Liver (tissue), 3 donors: ENCODE data around the gene ARHGEF40.

ENCODE experiments used
- FOXA1 ChIP-seq: IDR thresholded peaks from 2 replicates; pipeline ENCODE4 v1.6.1; 2016; ENCODE audit warnings: antibody characterized with exemption
- GABPA ChIP-seq, 2 donors: IDR thresholded peaks in 1 of 2; conservative IDR thresholded peaks in 1 of 2; 2 replicates each; pipeline ENCODE4 v1.6.1; 2016; ENCODE audit warnings: antibody characterized with exemption in 2 of 2, mild to moderate bottlenecking in 1 of 2, moderate library complexity in 1 of 2
- JUND ChIP-seq, 2 donors: IDR thresholded peaks; 2 replicates each; pipeline ENCODE4 v1.6.1; 2016; ENCODE audit warnings: antibody characterized with exemption in 2 of 2
- RAD21 ChIP-seq, 2 donors: IDR thresholded peaks; 2 replicates each; pipeline ENCODE4 v1.6.1; 2016; ENCODE audit warnings: antibody characterized with exemption in 2 of 2, mild to moderate bottlenecking in 2 of 2
- YY1 ChIP-seq: IDR thresholded peaks from 2 replicates; pipeline ENCODE4 v1.6.1; 2016; ENCODE audit warnings: antibody characterized with exemption, mild to moderate bottlenecking
- TF ChIP-seq, protein P1 (sequence below): fragments of 150-350 bp; IDR thresholded peaks from 2 replicates; pipeline ENCODE4 v1.5.1; 2017; ENCODE audit warnings: improper control_type of control experiment, low read depth, low read length; ENCODE audit not compliant: missing input control
- TF ChIP-seq, protein P2 (sequence below): IDR thresholded peaks from 2 replicates; pipeline ENCODE4 v1.6.1; 2016; ENCODE audit warnings: antibody characterized with exemption
- TF ChIP-seq, protein P3 (sequence below): IDR thresholded peaks from 2 replicates; pipeline ENCODE4 v1.6.1; 2016; ENCODE audit warnings: antibody characterized with exemption, mild to moderate bottlenecking
- donor health status: healthy.
- donor health status: healthy.

DNA sequence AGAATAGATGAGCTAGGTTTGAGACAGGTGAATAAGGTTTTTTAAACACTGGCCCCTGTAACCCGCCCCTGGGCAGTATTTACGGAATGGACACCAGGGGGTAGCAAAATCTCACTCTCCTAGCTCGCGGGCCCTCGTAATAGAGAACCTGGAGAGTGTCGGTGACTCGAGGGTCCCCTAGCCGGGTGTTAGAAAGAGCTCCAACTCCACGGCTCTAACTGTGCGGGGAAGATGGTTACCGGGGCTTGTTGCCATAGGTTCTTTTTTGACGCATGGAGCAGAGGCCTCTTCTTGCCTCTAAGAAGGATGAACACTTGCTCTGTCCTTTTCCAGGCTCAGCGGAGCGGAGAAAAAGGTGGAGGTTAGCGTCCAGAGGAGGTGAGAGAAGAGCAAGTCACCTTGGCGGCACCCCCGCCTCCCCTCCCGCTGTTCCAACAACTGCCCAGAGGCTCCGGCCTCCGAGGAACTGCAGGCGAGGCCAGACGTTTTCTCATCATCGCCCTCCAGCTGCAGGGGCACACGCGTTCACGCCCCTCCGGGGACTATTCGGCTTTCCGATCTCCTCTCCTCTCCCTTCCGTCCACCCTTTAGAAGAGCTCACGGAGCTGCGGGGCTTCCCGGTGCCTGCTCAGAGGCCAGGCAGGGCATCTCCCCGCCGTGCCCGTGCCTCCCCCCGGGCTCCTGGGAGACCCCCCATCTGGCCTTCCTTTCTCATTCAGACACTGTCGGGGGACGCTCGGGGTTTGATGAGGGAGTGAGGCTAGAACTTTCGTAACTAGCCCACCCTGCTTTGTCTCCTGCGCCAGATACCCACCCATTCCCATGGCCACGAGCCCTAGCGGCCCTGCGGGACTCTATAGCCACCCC, 1.4 kb upstream of the ARHGEF40 start:
- TF ChIP-seq, protein P1, sequence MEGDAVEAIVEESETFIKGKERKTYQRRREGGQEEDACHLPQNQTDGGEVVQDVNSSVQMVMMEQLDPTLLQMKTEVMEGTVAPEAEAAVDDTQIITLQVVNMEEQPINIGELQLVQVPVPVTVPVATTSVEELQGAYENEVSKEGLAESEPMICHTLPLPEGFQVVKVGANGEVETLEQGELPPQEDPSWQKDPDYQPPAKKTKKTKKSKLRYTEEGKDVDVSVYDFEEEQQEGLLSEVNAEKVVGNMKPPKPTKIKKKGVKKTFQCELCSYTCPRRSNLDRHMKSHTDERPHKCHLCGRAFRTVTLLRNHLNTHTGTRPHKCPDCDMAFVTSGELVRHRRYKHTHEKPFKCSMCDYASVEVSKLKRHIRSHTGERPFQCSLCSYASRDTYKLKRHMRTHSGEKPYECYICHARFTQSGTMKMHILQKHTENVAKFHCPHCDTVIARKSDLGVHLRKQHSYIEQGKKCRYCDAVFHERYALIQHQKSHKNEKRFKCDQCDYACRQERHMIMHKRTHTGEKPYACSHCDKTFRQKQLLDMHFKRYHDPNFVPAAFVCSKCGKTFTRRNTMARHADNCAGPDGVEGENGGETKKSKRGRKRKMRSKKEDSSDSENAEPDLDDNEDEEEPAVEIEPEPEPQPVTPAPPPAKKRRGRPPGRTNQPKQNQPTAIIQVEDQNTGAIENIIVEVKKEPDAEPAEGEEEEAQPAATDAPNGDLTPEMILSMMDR: peak; percentile 64
- TF ChIP-seq YY1: no peak
- TF ChIP-seq RAD21 (IDR thresholded peaks at IDR 0.05): peak; percentile 79 to 86
- no peak for TF ChIP-seq FOXA1
- TF ChIP-seq, protein P2, sequence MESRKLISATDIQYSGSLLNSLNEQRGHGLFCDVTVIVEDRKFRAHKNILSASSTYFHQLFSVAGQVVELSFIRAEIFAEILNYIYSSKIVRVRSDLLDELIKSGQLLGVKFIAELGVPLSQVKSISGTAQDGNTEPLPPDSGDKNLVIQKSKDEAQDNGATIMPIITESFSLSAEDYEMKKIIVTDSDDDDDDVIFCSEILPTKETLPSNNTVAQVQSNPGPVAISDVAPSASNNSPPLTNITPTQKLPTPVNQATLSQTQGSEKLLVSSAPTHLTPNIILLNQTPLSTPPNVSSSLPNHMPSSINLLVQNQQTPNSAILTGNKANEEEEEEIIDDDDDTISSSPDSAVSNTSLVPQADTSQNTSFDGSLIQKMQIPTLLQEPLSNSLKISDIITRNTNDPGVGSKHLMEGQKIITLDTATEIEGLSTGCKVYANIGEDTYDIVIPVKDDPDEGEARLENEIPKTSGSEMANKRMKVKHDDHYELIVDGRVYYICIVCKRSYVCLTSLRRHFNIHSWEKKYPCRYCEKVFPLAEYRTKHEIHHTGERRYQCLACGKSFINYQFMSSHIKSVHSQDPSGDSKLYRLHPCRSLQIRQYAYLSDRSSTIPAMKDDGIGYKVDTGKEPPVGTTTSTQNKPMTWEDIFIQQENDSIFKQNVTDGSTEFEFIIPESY: no peak
- TF ChIP-seq, protein P3, sequence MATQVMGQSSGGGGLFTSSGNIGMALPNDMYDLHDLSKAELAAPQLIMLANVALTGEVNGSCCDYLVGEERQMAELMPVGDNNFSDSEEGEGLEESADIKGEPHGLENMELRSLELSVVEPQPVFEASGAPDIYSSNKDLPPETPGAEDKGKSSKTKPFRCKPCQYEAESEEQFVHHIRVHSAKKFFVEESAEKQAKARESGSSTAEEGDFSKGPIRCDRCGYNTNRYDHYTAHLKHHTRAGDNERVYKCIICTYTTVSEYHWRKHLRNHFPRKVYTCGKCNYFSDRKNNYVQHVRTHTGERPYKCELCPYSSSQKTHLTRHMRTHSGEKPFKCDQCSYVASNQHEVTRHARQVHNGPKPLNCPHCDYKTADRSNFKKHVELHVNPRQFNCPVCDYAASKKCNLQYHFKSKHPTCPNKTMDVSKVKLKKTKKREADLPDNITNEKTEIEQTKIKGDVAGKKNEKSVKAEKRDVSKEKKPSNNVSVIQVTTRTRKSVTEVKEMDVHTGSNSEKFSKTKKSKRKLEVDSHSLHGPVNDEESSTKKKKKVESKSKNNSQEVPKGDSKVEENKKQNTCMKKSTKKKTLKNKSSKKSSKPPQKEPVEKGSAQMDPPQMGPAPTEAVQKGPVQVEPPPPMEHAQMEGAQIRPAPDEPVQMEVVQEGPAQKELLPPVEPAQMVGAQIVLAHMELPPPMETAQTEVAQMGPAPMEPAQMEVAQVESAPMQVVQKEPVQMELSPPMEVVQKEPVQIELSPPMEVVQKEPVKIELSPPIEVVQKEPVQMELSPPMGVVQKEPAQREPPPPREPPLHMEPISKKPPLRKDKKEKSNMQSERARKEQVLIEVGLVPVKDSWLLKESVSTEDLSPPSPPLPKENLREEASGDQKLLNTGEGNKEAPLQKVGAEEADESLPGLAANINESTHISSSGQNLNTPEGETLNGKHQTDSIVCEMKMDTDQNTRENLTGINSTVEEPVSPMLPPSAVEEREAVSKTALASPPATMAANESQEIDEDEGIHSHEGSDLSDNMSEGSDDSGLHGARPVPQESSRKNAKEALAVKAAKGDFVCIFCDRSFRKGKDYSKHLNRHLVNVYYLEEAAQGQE: no peak
- no peak for TF ChIP-seq JUND (IDR thresholded peaks at IDR 0.05)
- no peak for TF ChIP-seq GABPA (IDR thresholded peaks at IDR 0.05 in 1 of 2, conservative IDR thresholded peaks at IDR 0.05 in 1 of 2)
